CD14-positive monocyte (primary cell): ENCODE data around the gene CABP4. TPM values are rescaled to one million over a fixed set of nuclear protein-coding genes. Genes with fewer than 3 reads are reported as not detected.
A peak's percentile ranks its signal among the peaks of the same experiment; 100 is the strongest.

Experiments
- DNase-seq, 3 donors: peaks; one replicate each; pipeline ENCODE4 v3.0.0-alpha.2; 2011 to 2022
- H2AFZ ChIP-seq: 2 replicates; pipeline ENCODE4 v1.6.0; 2012; ENCODE audit warnings: mild to moderate bottlenecking, low read depth, low read length, inconsistent platforms; ENCODE audit not compliant: insufficient read depth, poor library complexity, severe bottlenecking
- H3K27ac ChIP-seq, 2 donors: 1 replicate in 1 of 2; 2 replicates in 1 of 2; pipeline ENCODE4 v1.5.1; 2012 to 2013; ENCODE audit warnings: low read length in 2 of 2, control low read depth in 1 of 2, inconsistent platforms in 1 of 2, low read depth in 1 of 2, mild to moderate bottlenecking in 1 of 2
- H3K27me3 ChIP-seq, 2 donors: one replicate each; pipeline versions ENCODE4 v1.6.0 to v1.6.1; 2011 to 2013; ENCODE audit warnings: low read length in 2 of 2; ENCODE audit not compliant: control insufficient read depth in 2 of 2, insufficient read depth in 2 of 2
- H3K36me3 ChIP-seq, 2 donors: replicated peaks in 1 of 2; 1 replicate in 1 of 2; 2 replicates in 1 of 2; pipeline versions ENCODE4 v1.5.1 to v1.6.1; 2012 to 2013; ENCODE audit warnings: low read length in 2 of 2, control low read depth in 1 of 2, inconsistent platforms in 1 of 2, mild to moderate bottlenecking in 1 of 2; ENCODE audit not compliant: insufficient read depth in 2 of 2, control insufficient read depth in 1 of 2
- H3K4me1 ChIP-seq, 2 donors: 1 replicate in 1 of 2; 2 replicates in 1 of 2; pipeline versions ENCODE4 v1.5.1 to v1.6.1; 2012 to 2013; ENCODE audit warnings: low read length in 2 of 2, control low read depth in 1 of 2, inconsistent platforms in 1 of 2, mild to moderate bottlenecking in 1 of 2, moderate library complexity in 1 of 2; ENCODE audit not compliant: insufficient read depth in 2 of 2, control insufficient read depth in 1 of 2
- H3K4me2 ChIP-seq: replicated peaks from 2 replicates; pipeline ENCODE3; 2012; ENCODE audit warnings: low read length, moderate library complexity, mild to moderate bottlenecking; ENCODE audit not compliant: poor library complexity, severe bottlenecking; ENCODE audit errors: extremely low read depth
- H3K4me3 ChIP-seq, 3 experiments: fragments of 200-600 bp in 1 of 3; sonication (generic) in 1 of 3; replicated peaks in 1 of 3; 1 replicate in 2 of 3; 2 replicates in 1 of 3; pipeline ENCODE4 v1.5.1; 2011 to 2013; ENCODE audit warnings: low read length in 3 of 3, mild to moderate bottlenecking in 3 of 3, control low read depth in 2 of 3, low read depth in 2 of 3, inconsistent platforms in 1 of 3, moderate library complexity in 1 of 3
- H3K79me2 ChIP-seq: 2 replicates; pipeline ENCODE4 v1.6.0; 2012; ENCODE audit warnings: mild to moderate bottlenecking, control low read depth, inconsistent platforms, low read length, moderate library complexity; ENCODE audit not compliant: insufficient read depth
- H3K9ac ChIP-seq: 2 replicates; pipeline ENCODE4 v1.6.0; 2017; ENCODE audit warnings: low read length, mild to moderate bottlenecking; ENCODE audit not compliant: insufficient read depth, poor library complexity, severe bottlenecking
- H3K9me3 ChIP-seq, 2 donors: replicated peaks in 1 of 2; 1 replicate in 1 of 2; 2 replicates in 1 of 2; pipeline versions ENCODE4 v1.5.1 to v1.6.1; 2012 to 2013; ENCODE audit warnings: low read length in 2 of 2, control low read depth in 1 of 2; ENCODE audit not compliant: control insufficient read depth in 1 of 2, insufficient read depth in 1 of 2
- H4K20me1 ChIP-seq: 2 replicates; pipeline ENCODE4 v1.6.0; 2012; ENCODE audit warnings: mild to moderate bottlenecking, low read length, control low read depth, moderate library complexity; ENCODE audit not compliant: insufficient read depth
- H3K27ac Mint-ChIP-seq, 7 donors: one replicate each; pipeline ENCODE4 v1.8.0; 2020; ENCODE audit warnings: mild to moderate bottlenecking in 7 of 7, mixed read lengths in 7 of 7, moderate library complexity in 6 of 7, inconsistent platforms in 2 of 7
- H3K27me3 Mint-ChIP-seq, 3 donors: one replicate each; pipeline ENCODE4 v1.8.0; 2021 to 2022; ENCODE audit warnings: low read depth in 3 of 3, mild to moderate bottlenecking in 3 of 3, mixed read lengths in 3 of 3, moderate library complexity in 3 of 3, inconsistent platforms in 1 of 3
- H3K36me3 Mint-ChIP-seq, 2 donors: one replicate each; pipeline ENCODE4 v1.8.0; 2020; ENCODE audit warnings: mixed read lengths in 2 of 2, inconsistent platforms in 1 of 2, mild to moderate bottlenecking in 1 of 2
- H3K4me1 Mint-ChIP-seq: one replicate; pipeline ENCODE4 v1.8.0; 2020; ENCODE audit warnings: mild to moderate bottlenecking, mixed read lengths
- H3K4me3 Mint-ChIP-seq, 2 donors: one replicate each; pipeline ENCODE4 v1.8.0; 2020; ENCODE audit warnings: mild to moderate bottlenecking in 2 of 2, mixed read lengths in 2 of 2, moderate library complexity in 1 of 2
- H3K9me3 Mint-ChIP-seq, 7 donors: one replicate each; pipeline ENCODE4 v1.8.0; 2020 to 2022; ENCODE audit warnings: mixed read lengths in 7 of 7, mild to moderate bottlenecking in 6 of 7, moderate library complexity in 6 of 7, inconsistent platforms in 2 of 7
- WGBS: methylation state at CpG from one replicate; pipeline ENCODE4 v1.1.5; 2013; ENCODE audit warnings: missing lambda C conversion rate; ENCODE audit not compliant: insufficient coverage; 5-methylcytosine and 5-hydroxymethylcytosine counted together
- intact Hi-C, 2 donors: fragments of 100-400 bp; cut with micrococcal nuclease; formaldehyde crosslinking; loops; one replicate each; pipeline versions ENCODE4 v1.15.0 to v1.15.1; 2023
- polyA plus RNA-seq, 3 donors: library from polyadenylated mRNA; depleted of rRNA in 1 of 3; unstranded in 2 of 3; stranded (reverse) in 1 of 3; fragments of 300-500 nt in 2 of 3; fragments of >200 nt in 1 of 3; fragmentation: Illumina TruSeq in 2 of 3; gene quantifications; 1 replicate in 2 of 3; 2 replicates in 1 of 3; pipeline ENCODE4 v1.2.3, GENCODE V29; 2012 to 2021
- TF ChIP-seq, protein P1 (sequence below): fragments of 200-600 bp; IDR thresholded peaks from one replicate; pipeline ENCODE4 v1.8.0; 2022; ENCODE audit warnings: antibody characterized with exemption, mild to moderate bottlenecking

Gene CABP4
- polyA plus RNA-seq, 3 donors, result 0.28 to 1.7 TPM; not detected in 1

DNA sequence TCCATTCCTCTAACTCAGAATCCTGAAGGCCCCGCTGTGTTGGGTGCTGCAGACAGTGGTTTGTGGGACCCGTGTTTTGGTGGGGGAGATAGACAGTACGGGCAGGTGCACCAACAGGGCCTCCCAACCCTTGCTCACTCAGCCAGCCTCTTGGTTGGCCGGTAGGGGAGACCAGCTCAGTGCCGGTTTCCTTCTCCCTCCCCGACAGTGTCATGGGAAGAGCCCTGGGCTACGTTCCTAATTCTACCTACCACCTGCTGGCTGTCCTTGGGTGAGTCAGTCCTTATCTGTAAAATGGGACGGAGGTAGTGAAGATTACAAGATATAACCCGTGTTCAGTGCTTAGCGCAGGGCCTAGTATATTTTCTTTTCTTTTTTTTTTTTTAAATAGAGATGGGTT lies 8.0 kb downstream of the CABP4 start:
- no peak for DNase-seq
- H3K9ac ChIP-seq, result no peak overlapping the region
- TF ChIP-seq, protein P1, sequence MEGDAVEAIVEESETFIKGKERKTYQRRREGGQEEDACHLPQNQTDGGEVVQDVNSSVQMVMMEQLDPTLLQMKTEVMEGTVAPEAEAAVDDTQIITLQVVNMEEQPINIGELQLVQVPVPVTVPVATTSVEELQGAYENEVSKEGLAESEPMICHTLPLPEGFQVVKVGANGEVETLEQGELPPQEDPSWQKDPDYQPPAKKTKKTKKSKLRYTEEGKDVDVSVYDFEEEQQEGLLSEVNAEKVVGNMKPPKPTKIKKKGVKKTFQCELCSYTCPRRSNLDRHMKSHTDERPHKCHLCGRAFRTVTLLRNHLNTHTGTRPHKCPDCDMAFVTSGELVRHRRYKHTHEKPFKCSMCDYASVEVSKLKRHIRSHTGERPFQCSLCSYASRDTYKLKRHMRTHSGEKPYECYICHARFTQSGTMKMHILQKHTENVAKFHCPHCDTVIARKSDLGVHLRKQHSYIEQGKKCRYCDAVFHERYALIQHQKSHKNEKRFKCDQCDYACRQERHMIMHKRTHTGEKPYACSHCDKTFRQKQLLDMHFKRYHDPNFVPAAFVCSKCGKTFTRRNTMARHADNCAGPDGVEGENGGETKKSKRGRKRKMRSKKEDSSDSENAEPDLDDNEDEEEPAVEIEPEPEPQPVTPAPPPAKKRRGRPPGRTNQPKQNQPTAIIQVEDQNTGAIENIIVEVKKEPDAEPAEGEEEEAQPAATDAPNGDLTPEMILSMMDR, result no peak
- H4K20me1 ChIP-seq, result no peaks in the 10 kb centered on the region
- Mint-ChIP-seq H3K4me3 (no peak overlapping the region), H3K9me3 (peaks cover 0 to 2% (median 0%) of the 10 kb centered on the region in 7 donors), H3K36me3 (peaks cover 0 to 2% of the 10 kb centered on the region in 2 donors), H3K27me3 (peaks cover 2 to 12% (median 5%) of the 10 kb centered on the region in 3 donors), H3K4me1 (peaks cover 32% of the 10 kb centered on the region), H3K27ac (peak overlapping the region; percentile 94 to 98 (median 96))
- H3K4me3 ChIP-seq, result no peak overlapping the region
- H3K79me2 ChIP-seq, result peaks cover 7% of the 10 kb centered on the region
- intact Hi-C loops, result no loop called here
- peaks cover 32 to 47% of the 10 kb centered on the region in 2 donors for H3K4me1 ChIP-seq
- peak overlapping the region; percentile 79 to 87 for H3K27ac ChIP-seq
- no peak overlapping the region for H2AFZ ChIP-seq
- WGBS, result 100% methylated on average over 1 of the region's 10 CpGs
- H3K9me3 ChIP-seq, result no peaks in the 10 kb centered on the region
- no peak overlapping the region for H3K4me2 ChIP-seq
- H3K36me3 ChIP-seq, result no peaks in the 10 kb centered on the region
- H3K27me3 ChIP-seq, result no peaks in the 10 kb centered on the region

DNA sequence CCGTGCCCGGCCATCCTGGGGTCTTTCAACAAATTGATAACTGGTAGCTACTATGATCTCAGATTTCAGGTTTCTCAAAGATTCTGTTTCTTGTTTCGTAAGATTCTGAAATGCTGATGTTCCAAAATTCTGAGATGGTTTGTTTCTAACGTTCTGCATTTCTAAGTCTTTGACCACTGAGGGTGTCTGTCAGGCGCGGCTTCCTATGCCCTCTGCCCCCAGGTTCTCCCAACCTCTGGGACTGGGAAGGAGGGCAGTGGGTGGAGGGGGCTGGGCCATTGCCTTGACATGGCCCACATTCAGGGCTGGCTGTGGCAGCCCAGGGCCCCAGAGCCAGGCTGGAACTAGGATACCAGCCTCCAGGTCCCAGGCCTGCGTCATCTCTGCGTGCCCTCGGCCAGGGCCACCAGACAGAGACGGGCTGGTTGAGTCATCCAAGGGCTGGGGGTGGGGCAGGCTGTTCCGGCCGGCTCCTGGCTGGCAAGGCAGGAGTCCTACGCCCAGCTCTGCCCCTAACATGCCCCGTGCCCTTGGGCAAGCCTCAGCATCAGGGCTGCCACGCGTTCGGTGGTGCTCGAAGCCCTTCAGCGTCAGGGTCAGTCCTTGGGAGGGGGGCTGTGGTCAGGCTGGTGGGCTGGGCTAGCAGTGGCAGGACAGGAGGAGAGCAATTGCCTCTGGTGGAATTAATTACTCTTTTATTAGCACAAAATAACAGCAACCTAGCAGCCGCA lies 8.7 kb downstream of the CABP4 start:
- H3K9me3 ChIP-seq, result no peaks in the 10 kb centered on the region
- H3K4me3 ChIP-seq, result peak overlapping the region; percentile 80 to 85 (median 82)
- Mint-ChIP-seq H3K4me1 (peaks cover 36% of the 10 kb centered on the region), H3K36me3 (peaks cover 0 to 2% of the 10 kb centered on the region in 2 donors), H3K4me3 (peak overlapping the region; percentile 79 to 86), H3K9me3 (peaks cover 0 to 2% (median 0%) of the 10 kb centered on the region in 7 donors), H3K27ac (peak overlapping the region; percentile 94 to 98 (median 96)), H3K27me3 (peaks cover 4 to 15% (median 5%) of the 10 kb centered on the region in 3 donors)
- H3K36me3 ChIP-seq, result no peaks in the 10 kb centered on the region
- 68% methylated on average over 15 of the region's 20 CpGs for whole genome bisulfite sequencing
- H3K4me1 ChIP-seq, result peaks cover 36 to 54% of the 10 kb centered on the region in 2 donors
- H2AFZ ChIP-seq, result peak overlapping the region; percentile 86
- no peaks in the 10 kb centered on the region for H3K27me3 ChIP-seq
- peak overlapping the region; percentile 87 for H3K9ac ChIP-seq
- peak overlapping the region; percentile 79 to 87 for H3K27ac ChIP-seq
- H3K4me2 ChIP-seq, result peak overlapping the region; percentile 97
- intact Hi-C loops, result loop anchor here in 1 of 2 donors (2.0 kb wide), 1 partner anchor 35 kb away; the partner anchor contains the start of gene RPS6KB2
- no peaks in the 10 kb centered on the region for H4K20me1 ChIP-seq
- peaks cover 7% of the 10 kb centered on the region for H3K79me2 ChIP-seq
- TF ChIP-seq, protein P1, result no peak
- peak; percentile 90 to 91 (median 91) for DNase-seq
